ENCODE measurements around the gene PDXK.

Gene PDXK

GRCh38 chr21:43751955-43752591 lies 33.1 kb downstream of the PDXK start:
- no peak overlapping the region for H3K4me2 ChIP-seq (ENCODE audit: insufficient read depth, low read length, poor library complexity, severe bottlenecking)
- H4K91ac ChIP-seq (ENCODE audit: low read depth, low read length, poor library complexity): no peak overlapping the region
- H3K23ac ChIP-seq (ENCODE audit: low read depth, low read length, poor library complexity): peak overlapping the region; percentile 65
- H3K18ac ChIP-seq (ENCODE audit: low read length): no peak overlapping the region
- H2AK5ac ChIP-seq (ENCODE audit: low read depth, low read length): no peak overlapping the region
- H3K27me3 ChIP-seq (ENCODE audit: control insufficient read depth in 3 of 3, insufficient read depth in 3 of 3, low read depth in 1 of 3, low read length in 3 of 3): no peaks in the 10 kb centered on the region
- H3K9me3 ChIP-seq (replicated peaks in 1 of 2; ENCODE audit: control insufficient read depth in 2 of 2, insufficient read depth in 1 of 2, low read depth in 1 of 2, low read length in 2 of 2): peaks cover 0 to 2% of the 10 kb centered on the region in 2 donors
- H2BK120ac ChIP-seq (ENCODE audit: low read depth, low read length): no peak overlapping the region
- no peaks in the 10 kb centered on the region for H3K4me1 ChIP-seq (ENCODE audit: control insufficient read depth in 2 of 2, insufficient read depth in 1 of 2, low read depth in 1 of 2, low read length in 2 of 2)
- H3K4me3 ChIP-seq (ENCODE audit: low read length in 2 of 2): no peak overlapping the region
- H2BK15ac ChIP-seq (ENCODE audit: low read length): no peak overlapping the region
- H3K14ac ChIP-seq (ENCODE audit: low read length): no peak overlapping the region
- peak overlapping the region; percentile 43 for H4K8ac ChIP-seq (ENCODE audit: low read depth, low read length)
- no peak overlapping the region for H3K27ac ChIP-seq (replicated peaks; ENCODE audit: low read length)
- peaks cover 2% of the 10 kb centered on the region for H3K79me1 ChIP-seq (ENCODE audit: low read depth, low read length)
- H2AFZ ChIP-seq (ENCODE audit: low read length): no peak overlapping the region
- H2BK12ac ChIP-seq (ENCODE audit: low read length): peak overlapping the region; percentile 22
- no peak for DNase-seq (ENCODE audit: low spot score)
- peak overlapping the region; percentile 95 for H2BK5ac ChIP-seq (ENCODE audit: low read length)
- H3K4ac ChIP-seq (ENCODE audit: low read length): no peak overlapping the region
- H3K9ac ChIP-seq (ENCODE audit: low read depth, low read length, poor library complexity): peak overlapping the region; percentile 21
- no CpG with 5 or more reads among the region's 31 CpGs for WGBS, 2 donors (ENCODE audit: extremely low coverage in 2 of 2, insufficient read length in 2 of 2, insufficient replicate concordance in 1 of 2)
- peaks cover 26 to 89% of the 10 kb centered on the region in 2 donors for H3K36me3 ChIP-seq (replicated peaks in 1 of 2; ENCODE audit: control insufficient read depth in 2 of 2, insufficient read depth in 2 of 2, low read length in 2 of 2)

- H2AFZ ChIP-seq (ENCODE audit: low read length): no peak overlapping the region
- H3K9ac ChIP-seq (ENCODE audit: low read depth, low read length, poor library complexity): peak overlapping the region; percentile 78
- peaks cover 0 to under 1% of the 10 kb centered on the region in 2 donors for H3K4me1 ChIP-seq (ENCODE audit: control insufficient read depth in 2 of 2, insufficient read depth in 1 of 2, low read depth in 1 of 2, low read length in 2 of 2)
- H2BK15ac ChIP-seq (ENCODE audit: low read length): no peak overlapping the region
- H3K4me3 ChIP-seq (ENCODE audit: low read length in 2 of 2): peak overlapping the region in 1 of 2 donors; percentile 41
- H3K4me2 ChIP-seq (ENCODE audit: insufficient read depth, low read length, poor library complexity, severe bottlenecking): no peak overlapping the region
- peak overlapping the region; percentile 95 for H2BK5ac ChIP-seq (ENCODE audit: low read length)
- no peak overlapping the region for H3K14ac ChIP-seq (ENCODE audit: low read length)
- H4K91ac ChIP-seq (ENCODE audit: low read depth, low read length, poor library complexity): peak overlapping the region; percentile 56
- DNase-seq (ENCODE audit: low spot score): no peak
- peaks cover 0 to 2% of the 10 kb centered on the region in 2 donors for H3K9me3 ChIP-seq (replicated peaks in 1 of 2; ENCODE audit: control insufficient read depth in 2 of 2, insufficient read depth in 1 of 2, low read depth in 1 of 2, low read length in 2 of 2)
- no peak overlapping the region for H2BK120ac ChIP-seq (ENCODE audit: low read depth, low read length)
- WGBS, 2 donors (ENCODE audit: extremely low coverage in 2 of 2, insufficient read length in 2 of 2, insufficient replicate concordance in 1 of 2): no CpG with 5 or more reads among the region's 28 CpGs
- peaks cover 2% of the 10 kb centered on the region for H3K79me1 ChIP-seq (ENCODE audit: low read depth, low read length)
- no peak overlapping the region for H3K27ac ChIP-seq (replicated peaks; ENCODE audit: low read length)
- no peaks in the 10 kb centered on the region for H3K27me3 ChIP-seq (ENCODE audit: control insufficient read depth in 3 of 3, insufficient read depth in 3 of 3, low read depth in 1 of 3, low read length in 3 of 3)
- H3K18ac ChIP-seq (ENCODE audit: low read length): no peak overlapping the region
- H2AK5ac ChIP-seq (ENCODE audit: low read depth, low read length): no peak overlapping the region
- H4K8ac ChIP-seq (ENCODE audit: low read depth, low read length): peak overlapping the region; percentile 52
- no peak overlapping the region for H3K4ac ChIP-seq (ENCODE audit: low read length)
- H2BK12ac ChIP-seq (ENCODE audit: low read length): no peak overlapping the region
- peak overlapping the region; percentile 52 for H3K23ac ChIP-seq (ENCODE audit: low read depth, low read length, poor library complexity)
- H3K36me3 ChIP-seq (replicated peaks in 1 of 2; ENCODE audit: control insufficient read depth in 2 of 2, insufficient read depth in 2 of 2, low read length in 2 of 2): peaks cover 26 to 82% of the 10 kb centered on the region in 2 donors
Measured at GRCh38 chr21:43752758-43753438, 34.0 kb downstream of the PDXK start.

- peaks cover 0 to 2% of the 10 kb centered on the region in 2 donors for H3K4me1 ChIP-seq (ENCODE audit: control insufficient read depth in 2 of 2, insufficient read depth in 1 of 2, low read depth in 1 of 2, low read length in 2 of 2)
- no peak overlapping the region for H3K4ac ChIP-seq (ENCODE audit: low read length)
- peak overlapping the region; percentile 78 for H3K9ac ChIP-seq (ENCODE audit: low read depth, low read length, poor library complexity)
- no peak overlapping the region for H3K27ac ChIP-seq (replicated peaks; ENCODE audit: low read length)
- H3K27me3 ChIP-seq (ENCODE audit: control insufficient read depth in 3 of 3, insufficient read depth in 3 of 3, low read depth in 1 of 3, low read length in 3 of 3): no peaks in the 10 kb centered on the region
- H3K4me3 ChIP-seq (ENCODE audit: low read length in 2 of 2): no peak overlapping the region
- no peak overlapping the region for H2BK5ac ChIP-seq (ENCODE audit: low read length)
- H3K14ac ChIP-seq (ENCODE audit: low read length): no peak overlapping the region
- peaks cover 0 to 2% of the 10 kb centered on the region in 2 donors for H3K9me3 ChIP-seq (replicated peaks in 1 of 2; ENCODE audit: control insufficient read depth in 2 of 2, insufficient read depth in 1 of 2, low read depth in 1 of 2, low read length in 2 of 2)
- WGBS, 2 donors (ENCODE audit: extremely low coverage in 2 of 2, insufficient read length in 2 of 2, insufficient replicate concordance in 1 of 2): no CpG with 5 or more reads among the region's 16 CpGs
- H3K36me3 ChIP-seq (replicated peaks in 1 of 2; ENCODE audit: control insufficient read depth in 2 of 2, insufficient read depth in 2 of 2, low read length in 2 of 2): peaks cover 26 to 84% of the 10 kb centered on the region in 2 donors
- H2BK15ac ChIP-seq (ENCODE audit: low read length): no peak overlapping the region
- no peak overlapping the region for H2BK12ac ChIP-seq (ENCODE audit: low read length)
- no peak overlapping the region for H3K18ac ChIP-seq (ENCODE audit: low read length)
- no peak overlapping the region for H2BK120ac ChIP-seq (ENCODE audit: low read depth, low read length)
- H2AFZ ChIP-seq (ENCODE audit: low read length): no peak overlapping the region
- H4K8ac ChIP-seq (ENCODE audit: low read depth, low read length): no peak overlapping the region
- H3K4me2 ChIP-seq (ENCODE audit: insufficient read depth, low read length, poor library complexity, severe bottlenecking): no peak overlapping the region
- peak overlapping the region; percentile 34 for H3K23ac ChIP-seq (ENCODE audit: low read depth, low read length, poor library complexity)
- peaks cover 2% of the 10 kb centered on the region for H3K79me1 ChIP-seq (ENCODE audit: low read depth, low read length)
- H4K91ac ChIP-seq (ENCODE audit: low read depth, low read length, poor library complexity): no peak overlapping the region
- H2AK5ac ChIP-seq (ENCODE audit: low read depth, low read length): no peak overlapping the region
- no peak for DNase-seq (ENCODE audit: low spot score)
Measured at GRCh38 chr21:43753439-43753799, 34.5 kb downstream of the PDXK start.
